Breast epithelium (tissue), 3 donors: ENCODE data around the gene MYH10.

Source experiments
- CTCF ChIP-seq, 3 donors: fragments of 450-650 bp; IDR thresholded peaks; one replicate each; pipeline ENCODE4 v1.5.1; 2016 to 2017; ENCODE audit warnings: antibody characterized with exemption in 3 of 3, mild to moderate bottlenecking in 3 of 3, moderate library complexity in 3 of 3
- POLR2A ChIP-seq: fragments of 450-650 bp; IDR thresholded peaks from one replicate; pipeline ENCODE4 v1.6.1; 2016; ENCODE audit warnings: antibody characterized with exemption, mild to moderate bottlenecking, moderate library complexity

GRCh38 chr17:8658810-8659209 lies 28.3 kb upstream of the MYH10 start:
- no peak for TF ChIP-seq CTCF (IDR thresholded peaks at IDR 0.05)
- no peak for TF ChIP-seq POLR2A
